Neutrophil (primary cell): ENCODE data around the gene NFKBIZ.
A peak's percentile ranks its signal among the peaks of the same experiment; 100 is the strongest.

Experiments used
- H3K27ac ChIP-seq: fragments of 200-600 bp; sonication (generic); 2 replicates; pipeline ENCODE4 v1.5.1; 2016; ENCODE audit warnings: mild to moderate bottlenecking, moderate library complexity
- H3K27me3 ChIP-seq: fragments of 200-600 bp; sonication (generic); 2 replicates; pipeline ENCODE4 v1.6.0; 2016; ENCODE audit warnings: mild to moderate bottlenecking
- H3K36me3 ChIP-seq: fragments of 200-600 bp; sonication (generic); 2 replicates; pipeline ENCODE4 v1.5.1; 2017
- H3K4me1 ChIP-seq, 2 experiments: fragments of 200-600 bp in 1 of 2; sonication (generic) in 1 of 2; 1 replicate in 1 of 2; 2 replicates in 1 of 2; pipeline versions ENCODE4 v1.5.1 to v1.6.1; 2013 to 2016; ENCODE audit warnings: low read depth in 1 of 2, low read length in 1 of 2, mild to moderate bottlenecking in 1 of 2, moderate library complexity in 1 of 2; ENCODE audit not compliant: control insufficient read depth in 1 of 2, insufficient read depth in 1 of 2
- H3K4me3 ChIP-seq, 2 experiments: fragments of 200-600 bp in 1 of 2; sonication (generic) in 1 of 2; 1 replicate in 1 of 2; 2 replicates in 1 of 2; pipeline ENCODE4 v1.5.1; 2013 to 2016; ENCODE audit warnings: low read depth in 1 of 2, low read length in 1 of 2, mild to moderate bottlenecking in 1 of 2, moderate library complexity in 1 of 2
- H3K9me3 ChIP-seq: fragments of 200-600 bp; sonication (generic); 2 replicates; pipeline ENCODE4 v1.5.1; 2016
- TF ChIP-seq, protein P1 (sequence below): fragments of 200-600 bp; sonication (generic); IDR thresholded peaks from 2 replicates; pipeline ENCODE4 v1.5.1; 2016; ENCODE audit warnings: antibody characterized with exemption

Gene NFKBIZ

DNA sequence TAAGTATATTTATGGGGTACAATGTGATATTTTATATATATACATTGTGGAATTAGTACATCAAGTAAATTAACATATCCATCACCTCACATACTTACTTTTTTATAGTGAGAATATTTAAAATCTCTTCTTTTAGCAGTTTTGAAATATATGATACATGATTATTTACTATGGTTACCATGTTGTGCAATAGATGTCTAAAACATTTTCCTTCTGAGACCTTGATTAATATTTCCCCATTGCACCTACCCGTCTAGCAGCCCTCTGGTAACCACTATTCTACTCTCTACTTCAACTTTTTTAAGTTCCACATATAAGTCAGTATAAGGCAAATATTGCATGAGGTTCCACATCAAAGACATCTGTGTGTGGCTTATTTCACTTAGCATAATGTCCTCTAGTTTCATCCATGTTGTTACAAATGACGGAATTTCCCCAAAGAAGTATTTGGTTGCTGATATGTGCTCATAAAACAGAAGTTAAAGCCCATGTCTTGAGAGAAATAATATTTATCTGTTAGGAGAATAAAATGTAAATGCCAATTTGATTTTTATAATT, 29.6 kb upstream of the NFKBIZ start:
- TF ChIP-seq, protein P1, sequence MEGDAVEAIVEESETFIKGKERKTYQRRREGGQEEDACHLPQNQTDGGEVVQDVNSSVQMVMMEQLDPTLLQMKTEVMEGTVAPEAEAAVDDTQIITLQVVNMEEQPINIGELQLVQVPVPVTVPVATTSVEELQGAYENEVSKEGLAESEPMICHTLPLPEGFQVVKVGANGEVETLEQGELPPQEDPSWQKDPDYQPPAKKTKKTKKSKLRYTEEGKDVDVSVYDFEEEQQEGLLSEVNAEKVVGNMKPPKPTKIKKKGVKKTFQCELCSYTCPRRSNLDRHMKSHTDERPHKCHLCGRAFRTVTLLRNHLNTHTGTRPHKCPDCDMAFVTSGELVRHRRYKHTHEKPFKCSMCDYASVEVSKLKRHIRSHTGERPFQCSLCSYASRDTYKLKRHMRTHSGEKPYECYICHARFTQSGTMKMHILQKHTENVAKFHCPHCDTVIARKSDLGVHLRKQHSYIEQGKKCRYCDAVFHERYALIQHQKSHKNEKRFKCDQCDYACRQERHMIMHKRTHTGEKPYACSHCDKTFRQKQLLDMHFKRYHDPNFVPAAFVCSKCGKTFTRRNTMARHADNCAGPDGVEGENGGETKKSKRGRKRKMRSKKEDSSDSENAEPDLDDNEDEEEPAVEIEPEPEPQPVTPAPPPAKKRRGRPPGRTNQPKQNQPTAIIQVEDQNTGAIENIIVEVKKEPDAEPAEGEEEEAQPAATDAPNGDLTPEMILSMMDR, result no peak
- H3K4me3 ChIP-seq, result no peak overlapping the region
- peak overlapping the region; percentile 50 for H3K27ac ChIP-seq
- peaks cover 34 to 37% of the 10 kb centered on the region in 2 experiments for H3K4me1 ChIP-seq
- peaks cover 10% of the 10 kb centered on the region for H3K36me3 ChIP-seq
- no peaks in the 10 kb centered on the region for H3K9me3 ChIP-seq
- H3K27me3 ChIP-seq, result no peaks in the 10 kb centered on the region

DNA sequence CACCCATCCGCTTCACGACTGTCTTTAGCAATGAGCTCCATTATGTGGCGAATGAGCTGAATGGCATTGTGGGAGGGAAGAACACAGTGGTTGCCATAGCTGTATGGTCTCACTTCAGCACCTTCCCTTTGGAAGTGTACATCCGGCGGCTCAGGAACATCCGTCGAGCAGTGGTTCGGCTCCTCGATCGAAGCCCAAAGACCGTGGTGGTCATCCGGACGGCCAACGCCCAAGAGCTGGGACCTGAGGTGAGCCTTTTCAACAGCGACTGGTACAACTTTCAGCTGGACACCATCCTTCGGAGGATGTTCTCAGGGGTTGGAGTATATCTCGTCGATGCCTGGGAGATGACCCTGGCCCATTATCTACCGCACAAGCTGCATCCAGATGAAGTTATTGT, 27.8 kb upstream of the NFKBIZ start:
- H3K27ac ChIP-seq, result no peak overlapping the region
- no peaks in the 10 kb centered on the region for H3K27me3 ChIP-seq
- peaks cover 32 to 37% of the 10 kb centered on the region in 2 experiments for H3K4me1 ChIP-seq
- TF ChIP-seq, protein P1, result no peak
- H3K36me3 ChIP-seq, result peaks cover 10% of the 10 kb centered on the region
- no peak overlapping the region for H3K4me3 ChIP-seq
- H3K9me3 ChIP-seq, result no peaks in the 10 kb centered on the region

DNA sequence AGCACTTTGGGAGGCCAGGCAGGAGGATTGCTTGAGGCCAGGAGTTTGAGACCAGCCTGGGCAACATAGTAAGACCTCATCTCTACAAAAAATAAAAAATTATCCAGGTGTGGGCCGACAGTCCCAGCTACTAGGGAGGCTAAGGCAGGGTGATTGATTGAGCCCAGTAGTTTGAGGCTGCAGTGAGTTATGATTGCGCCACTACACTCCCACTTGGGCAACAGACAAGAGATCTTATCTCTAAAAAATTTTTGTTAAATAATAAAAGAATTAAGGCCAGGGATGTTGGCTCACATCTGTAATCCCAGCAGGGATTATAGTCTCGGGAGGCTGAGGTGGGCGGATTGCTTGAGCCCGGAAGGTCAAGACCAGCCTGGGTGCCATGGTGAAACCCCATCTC, 25.8 kb upstream of the NFKBIZ start:
- Histone ChIP-seq H3K4me1 (peaks cover 27 to 38% of the 10 kb centered on the region in 2 experiments), H3K9me3 (no peaks in the 10 kb centered on the region), H3K36me3 (peaks cover 10% of the 10 kb centered on the region), H3K27ac (no peak overlapping the region), H3K4me3 (no peak overlapping the region), H3K27me3 (no peaks in the 10 kb centered on the region)
- TF ChIP-seq, protein P1, result no peak

DNA sequence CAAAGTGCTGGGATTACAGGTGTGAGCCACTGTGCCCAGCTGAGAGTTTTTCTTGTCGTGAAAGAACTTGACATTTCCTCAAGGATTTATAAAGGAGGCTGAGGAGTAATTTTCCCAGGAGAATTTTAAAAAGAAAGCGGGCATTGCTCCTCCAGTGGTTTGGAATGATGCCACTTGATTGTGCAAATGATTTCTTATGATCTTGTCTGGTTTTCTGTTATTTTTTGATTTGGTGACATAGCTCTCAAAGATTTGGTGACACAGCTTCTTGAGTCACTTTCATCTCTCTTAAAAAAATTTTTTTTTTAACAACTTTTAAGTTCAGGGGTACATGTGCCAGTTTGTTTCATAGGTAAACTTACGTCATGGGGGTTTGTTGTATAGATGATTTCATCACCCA, 24.6 kb upstream of the NFKBIZ start:
- TF ChIP-seq, protein P1, result no peak
- no peak overlapping the region for H3K27ac ChIP-seq

DNA sequence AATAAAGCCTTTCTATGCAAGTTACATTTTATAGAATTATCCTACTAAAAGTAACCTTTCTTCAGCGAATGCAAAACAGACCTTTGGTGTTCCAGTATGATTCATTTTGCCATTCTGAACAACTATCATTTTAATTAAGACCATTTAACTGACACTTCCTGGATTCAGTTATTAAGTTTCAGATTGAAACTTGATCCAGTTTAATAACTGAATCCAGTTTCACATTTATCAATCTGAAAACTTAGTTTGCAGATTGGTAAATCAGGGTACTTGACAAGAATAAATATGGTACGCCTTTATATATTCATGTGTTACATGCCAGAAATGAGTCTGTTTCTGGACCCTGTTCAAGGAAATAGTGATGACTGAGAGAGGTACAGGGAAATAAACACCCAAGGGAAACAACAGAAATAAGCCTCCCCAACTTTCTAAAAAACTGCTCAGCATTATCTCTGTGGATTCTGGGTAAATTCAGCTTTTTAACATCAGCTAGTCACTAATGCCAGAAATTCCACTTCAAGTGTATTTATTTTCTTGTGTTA, 23.3 kb upstream of the NFKBIZ start:
- Histone ChIP-seq H3K27ac (no peak overlapping the region), H3K9me3 (no peaks in the 10 kb centered on the region), H3K27me3 (no peaks in the 10 kb centered on the region), H3K36me3 (peaks cover 10% of the 10 kb centered on the region), H3K4me1 (peaks cover 30 to 41% of the 10 kb centered on the region in 2 experiments), H3K4me3 (no peak overlapping the region)
- TF ChIP-seq, protein P1, result no peak

More for the DNA sequence above, 24.6 kb upstream of the NFKBIZ start:
- H3K27me3 ChIP-seq, result no peaks in the 10 kb centered on the region
- peaks cover 29 to 40% of the 10 kb centered on the region in 2 experiments for H3K4me1 ChIP-seq
- H3K9me3 ChIP-seq, result no peaks in the 10 kb centered on the region
- H3K36me3 ChIP-seq, result peaks cover 10% of the 10 kb centered on the region
- H3K4me3 ChIP-seq, result no peak overlapping the region
